ENCODE data around the gene ASB16.

DNA sequence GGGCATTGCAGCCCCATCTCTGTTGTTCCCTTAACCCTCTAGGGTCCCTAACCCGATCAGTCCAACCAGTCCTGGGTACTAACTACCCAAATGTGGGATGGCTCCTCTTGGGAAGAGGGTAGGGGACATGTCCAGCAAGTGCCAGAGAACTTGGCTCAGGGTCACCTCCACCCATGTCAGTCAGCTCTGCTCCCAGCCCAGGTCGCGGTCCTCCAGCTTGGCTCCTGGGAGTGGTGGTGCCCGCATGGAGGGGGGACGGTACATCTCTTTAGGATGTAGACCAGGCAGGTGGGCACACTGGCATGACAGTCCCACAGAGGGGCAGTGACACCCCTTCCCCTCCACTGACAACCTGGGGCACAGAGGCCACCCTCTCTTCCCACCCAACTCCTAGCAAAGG is 22.2 kb downstream of the ASB16 start:
- TF ChIP-seq, protein P1, sequence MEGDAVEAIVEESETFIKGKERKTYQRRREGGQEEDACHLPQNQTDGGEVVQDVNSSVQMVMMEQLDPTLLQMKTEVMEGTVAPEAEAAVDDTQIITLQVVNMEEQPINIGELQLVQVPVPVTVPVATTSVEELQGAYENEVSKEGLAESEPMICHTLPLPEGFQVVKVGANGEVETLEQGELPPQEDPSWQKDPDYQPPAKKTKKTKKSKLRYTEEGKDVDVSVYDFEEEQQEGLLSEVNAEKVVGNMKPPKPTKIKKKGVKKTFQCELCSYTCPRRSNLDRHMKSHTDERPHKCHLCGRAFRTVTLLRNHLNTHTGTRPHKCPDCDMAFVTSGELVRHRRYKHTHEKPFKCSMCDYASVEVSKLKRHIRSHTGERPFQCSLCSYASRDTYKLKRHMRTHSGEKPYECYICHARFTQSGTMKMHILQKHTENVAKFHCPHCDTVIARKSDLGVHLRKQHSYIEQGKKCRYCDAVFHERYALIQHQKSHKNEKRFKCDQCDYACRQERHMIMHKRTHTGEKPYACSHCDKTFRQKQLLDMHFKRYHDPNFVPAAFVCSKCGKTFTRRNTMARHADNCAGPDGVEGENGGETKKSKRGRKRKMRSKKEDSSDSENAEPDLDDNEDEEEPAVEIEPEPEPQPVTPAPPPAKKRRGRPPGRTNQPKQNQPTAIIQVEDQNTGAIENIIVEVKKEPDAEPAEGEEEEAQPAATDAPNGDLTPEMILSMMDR (IDR thresholded peaks at IDR 0.05): no peak
- TF ChIP-seq POLR2A (IDR thresholded peaks at IDR 0.05): no peak
